Heart left ventricle (tissue), 16 donors: ENCODE results near the gene PTS. TPM values are rescaled to one million over a fixed set of nuclear protein-coding genes. Genes with fewer than 3 reads are reported as not detected.

Source experiments
- ATAC-seq, 4 donors: fragments of 200-7000 bp; cut with Tn5 transposase; one replicate each; pipeline ENCODE4 v1.9.1; 2020 to 2022; ENCODE audit warnings: moderate library complexity in 4 of 4, mild to moderate bottlenecking in 3 of 4, moderate number of reproducible peaks in 1 of 4
- DNase-seq, 5 donors: peaks; one replicate each; pipeline ENCODE4 v3.0.0-alpha.2; 2020
- H3K27ac ChIP-seq, 12 donors: fragments of 200-600 bp; sonication (generic) in 4 of 12; one replicate each; pipeline versions ENCODE4 v1.5.0 to v1.8.0; 2016 to 2022; ENCODE audit warnings: mild to moderate bottlenecking in 2 of 12
- H3K27me3 ChIP-seq, 9 donors: fragments of 200-600 bp; sonication (generic) in 2 of 9; one replicate each; pipeline versions ENCODE4 v1.5.1 to v1.8.0; 2016 to 2022; ENCODE audit warnings: mild to moderate bottlenecking in 3 of 9
- H3K36me3 ChIP-seq, 9 donors: fragments of 200-600 bp; sonication (generic) in 2 of 9; one replicate each; pipeline versions ENCODE4 v1.5.0 to v1.8.0; 2018 to 2022; ENCODE audit warnings: mild to moderate bottlenecking in 2 of 9
- H3K4me1 ChIP-seq, 12 donors: fragments of 200-600 bp; sonication (generic) in 4 of 12; one replicate each; pipeline versions ENCODE4 v1.5.0 to v1.8.0; 2016 to 2022; ENCODE audit warnings: mild to moderate bottlenecking in 3 of 12
- H3K4me3 ChIP-seq, 12 donors: fragments of 200-600 bp; sonication (generic) in 4 of 12; one replicate each; pipeline versions ENCODE4 v1.5.0 to v1.8.0; 2017 to 2022; ENCODE audit warnings: mild to moderate bottlenecking in 9 of 12, moderate library complexity in 4 of 12
- H3K9me3 ChIP-seq, 12 donors: fragments of 200-600 bp; sonication (generic) in 4 of 12; one replicate each; pipeline versions ENCODE4 v1.5.0 to v1.8.0; 2016 to 2022; ENCODE audit warnings: mild to moderate bottlenecking in 1 of 12
- POLR2A ChIP-seq, 2 donors: fragments of 450-650 bp; IDR thresholded peaks; one replicate each; pipeline ENCODE4 v1.6.1; 2017; ENCODE audit warnings: antibody characterized with exemption in 2 of 2, mild to moderate bottlenecking in 2 of 2, moderate library complexity in 2 of 2
- WGBS, 4 donors: extraction: QIAGEN DNeasy Blood & Tissue Kit in 2 of 4; methylation state at CpG; one replicate each; pipeline versions ENCODE4 v1.1.5 to v1.1.7; 2013 to 2018; 5-methylcytosine and 5-hydroxymethylcytosine counted together
- intact Hi-C, 10 donors: fragments of 100-400 bp; cut with DNase I; formaldehyde crosslinking; loops; one replicate each; pipeline versions ENCODE4 v1.11.1 to v1.14.2; 2022
- polyA plus RNA-seq, 2 donors: library from polyadenylated mRNA; stranded (reverse); fragments of 200-250 nt; gene quantifications; one replicate each; pipeline ENCODE4 v1.2.3, GENCODE V29; 2013
- total RNA-seq, 9 donors: library from RNA; depleted of rRNA in 2 of 9; stranded (reverse); fragments of >200 nt in 2 of 9; fragmentation: NEBNext Ultra II Directional in 3 of 9; extraction: Animal tissue kit (Norgen Biotek cat#: 25700) in 3 of 9; gene quantifications; one replicate each; pipeline versions ENCODE4 v1.1.0 to v1.2.4, GENCODE V29; 2016 to 2023
- TF ChIP-seq, protein P1 (sequence below), 12 donors: fragments of 200-600 bp; sonication (generic) in 4 of 12; IDR thresholded peaks; one replicate each; pipeline versions ENCODE4 v1.5.0 to v1.8.0; 2018 to 2022; ENCODE audit warnings: antibody characterized with exemption in 12 of 12, mild to moderate bottlenecking in 5 of 12
- donor health status: ischemic (EF 13 %, LVEDD 7.1; RV severe dilation, severe dysfunction).
- donor health status: healthy with polysubstance abuse.
- donor health status: DM: no; HTN: yes; CAD: no.
- donor health status: DM: no; HTN: no; CAD: no.
- donor health status: ischemic (EF 25% LVEDD 6.9; RV normal size, moderate dysfunction).
- donor health status: ischemic (EF 25% LVEDD 5.7; RV mildly dilated, moderate dysfunction).
- donor health status: healthy.
- donor health status: DM: yes; HTN: yes; CAD: no.
- donor health status: ischemic (EF 35%, LVEDD 5.7; RV mildly dilated, moderate dysfunction).
- donor health status: nonischemic (EF 11% LVEDD 7.7; RV severe dilation, severe dysfunction).
- donor health status: DM: yes; HTN: yes; CAD: no.
- donor health status: PGD.
- donor health status: ischemic (EF 29% LVEDD 5.4; RV normal size, mild dysfunction).
- donor health status: nonischemic (EF 23%, LVEDD 6.1; RV moderate dilation, normal function).

Gene PTS
- total and polyA plus RNA-seq, 11 donors = 21.6 to 77.7 (median 30.7) TPM

GRCh38 chr11:112249871-112250610 is 23.8 kb downstream of the PTS start:
- no peaks in the 10 kb centered on the region for H3K4me1 ChIP-seq
- H3K27me3 ChIP-seq = no peaks in the 10 kb centered on the region
- DNase-seq (no peak), ATAC-seq (no peak)
- H3K36me3 ChIP-seq = no peaks in the 10 kb centered on the region
- H3K27ac ChIP-seq = no peak overlapping the region
- H3K4me3 ChIP-seq = no peak overlapping the region
- intact Hi-C loops = no loop called here
- H3K9me3 ChIP-seq = no peaks in the 10 kb centered on the region
- TF ChIP-seq POLR2A (IDR thresholded peaks at IDR 0.05) = no peak
- TF ChIP-seq, protein P1, sequence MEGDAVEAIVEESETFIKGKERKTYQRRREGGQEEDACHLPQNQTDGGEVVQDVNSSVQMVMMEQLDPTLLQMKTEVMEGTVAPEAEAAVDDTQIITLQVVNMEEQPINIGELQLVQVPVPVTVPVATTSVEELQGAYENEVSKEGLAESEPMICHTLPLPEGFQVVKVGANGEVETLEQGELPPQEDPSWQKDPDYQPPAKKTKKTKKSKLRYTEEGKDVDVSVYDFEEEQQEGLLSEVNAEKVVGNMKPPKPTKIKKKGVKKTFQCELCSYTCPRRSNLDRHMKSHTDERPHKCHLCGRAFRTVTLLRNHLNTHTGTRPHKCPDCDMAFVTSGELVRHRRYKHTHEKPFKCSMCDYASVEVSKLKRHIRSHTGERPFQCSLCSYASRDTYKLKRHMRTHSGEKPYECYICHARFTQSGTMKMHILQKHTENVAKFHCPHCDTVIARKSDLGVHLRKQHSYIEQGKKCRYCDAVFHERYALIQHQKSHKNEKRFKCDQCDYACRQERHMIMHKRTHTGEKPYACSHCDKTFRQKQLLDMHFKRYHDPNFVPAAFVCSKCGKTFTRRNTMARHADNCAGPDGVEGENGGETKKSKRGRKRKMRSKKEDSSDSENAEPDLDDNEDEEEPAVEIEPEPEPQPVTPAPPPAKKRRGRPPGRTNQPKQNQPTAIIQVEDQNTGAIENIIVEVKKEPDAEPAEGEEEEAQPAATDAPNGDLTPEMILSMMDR (IDR thresholded peaks at IDR 0.05) = no peak
- WGBS, 4 donors = 74 to 89% (median 80%) methylated on average over 8 of the region's 8 CpGs

DNA sequence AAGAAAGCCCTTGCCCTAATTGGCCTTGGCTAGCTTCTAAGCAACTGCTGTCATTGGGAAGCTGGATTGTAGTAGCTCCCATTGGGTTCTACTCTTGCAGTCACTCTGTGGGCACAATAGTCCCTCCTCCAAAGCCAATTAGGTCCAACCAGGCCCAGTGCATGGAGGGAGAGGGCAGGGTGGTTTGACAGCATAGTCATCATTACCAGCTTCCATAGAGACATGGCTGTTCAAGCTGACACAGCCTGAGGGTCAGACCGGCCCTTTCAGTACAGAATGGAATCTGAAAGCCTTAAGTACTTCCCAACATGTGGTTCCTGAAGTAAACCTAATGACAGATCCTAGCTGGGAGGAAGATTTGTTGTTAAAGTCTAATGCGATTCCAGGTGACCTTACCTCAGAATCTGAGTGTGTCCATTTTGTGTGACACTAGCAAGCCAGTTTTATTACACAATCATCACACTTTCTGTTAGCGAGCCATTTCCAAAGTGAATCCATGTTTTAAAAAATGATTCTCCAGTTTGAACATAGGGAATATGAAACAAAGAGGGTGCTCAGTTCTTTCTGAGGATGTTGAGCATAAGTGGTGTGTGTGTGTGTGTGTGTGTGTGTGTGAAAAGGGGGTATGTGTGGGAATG is 27.5 kb downstream of the PTS start:
- 93 to 96% (median 95%) methylated on average over 3 of the region's 3 CpGs for WGBS, 4 donors

DNA sequence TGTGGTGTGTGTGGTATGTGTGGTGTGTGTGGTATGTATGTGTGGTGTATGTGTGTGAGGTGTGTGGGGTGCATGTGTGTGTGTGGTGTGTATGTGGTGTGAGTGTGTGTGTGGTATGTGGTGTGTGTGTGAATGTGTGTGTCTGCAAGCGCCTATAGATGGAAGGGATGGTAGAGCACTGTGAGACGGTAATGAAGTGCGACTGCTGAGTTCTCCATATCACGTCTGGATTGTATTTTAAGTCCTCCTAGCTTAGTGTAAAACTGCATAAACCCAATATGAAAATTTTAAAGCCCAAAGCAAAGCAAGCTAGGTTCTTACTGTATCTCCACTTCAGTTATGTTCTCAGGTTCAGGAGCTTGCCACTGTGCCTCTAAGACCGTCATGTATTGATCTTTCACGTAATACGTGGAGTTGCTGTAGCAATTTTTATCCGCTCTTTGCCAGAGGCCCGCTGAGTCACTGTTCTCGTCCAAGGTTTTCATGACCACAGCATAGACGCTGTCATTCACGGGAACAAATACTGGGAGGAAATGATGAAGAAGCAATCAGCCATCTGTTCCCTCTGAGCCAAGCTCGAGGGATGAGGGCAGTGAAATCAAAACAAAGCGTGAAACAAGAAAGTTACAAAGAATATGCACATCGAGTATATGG is 29.0 kb downstream of the PTS start:
- 59 to 61% (median 59%) methylated on average over 15 of the region's 15 CpGs for WGBS, 4 donors
- peak in 1 of 4 donors; percentile 51 for ATAC-seq
- Histone ChIP-seq H3K4me3 (no peak overlapping the region), H3K36me3 (no peaks in the 10 kb centered on the region), H3K4me1 (peaks cover 0 to 3% (median 0%) of the 10 kb centered on the region in 12 donors), H3K27ac (peak overlapping the region in 1 of 12 donors; percentile 18), H3K27me3 (no peaks in the 10 kb centered on the region), H3K9me3 (no peaks in the 10 kb centered on the region)
- DNase-seq = peak in 1 of 5 donors; percentile 34
- intact Hi-C loops = no loop called here
- TF ChIP-seq, protein P1 (IDR thresholded peaks at IDR 0.05) = no peak
- TF ChIP-seq POLR2A (IDR thresholded peaks at IDR 0.05) = no peak

More for the DNA sequence above, 27.5 kb downstream of the PTS start:
- Histone ChIP-seq H3K4me1 (peaks cover 0 to 3% (median 0%) of the 10 kb centered on the region in 12 donors), H3K9me3 (no peaks in the 10 kb centered on the region), H3K36me3 (no peaks in the 10 kb centered on the region), H3K4me3 (no peak overlapping the region), H3K27ac (no peak overlapping the region), H3K27me3 (no peaks in the 10 kb centered on the region)
- ATAC-seq = no peak
- intact Hi-C loops = no loop called here
- no peak for DNase-seq
- no peak for TF ChIP-seq POLR2A (IDR thresholded peaks at IDR 0.05)
- TF ChIP-seq, protein P1 (IDR thresholded peaks at IDR 0.05) = no peak

- Histone ChIP-seq H3K36me3 (no peaks in the 10 kb centered on the region), H3K9me3 (no peaks in the 10 kb centered on the region), H3K4me3 (no peak within 1 kb of the TSS), H3K27me3 (no peaks in the 10 kb centered on the region), H3K27ac (no peak within 1 kb of the TSS), H3K4me1 (peaks cover 0 to 9% (median 0%) of the 10 kb centered on the region in 12 donors)
- ATAC-seq = no peak
- WGBS, 4 donors = 95 to 99% (median 97%) methylated on average over 2 of the region's 2 CpGs
- intact Hi-C loops = no loop called here
- no peak for DNase-seq
- TF ChIP-seq, protein P1 (IDR thresholded peaks at IDR 0.05) = no peak
- TF ChIP-seq POLR2A (IDR thresholded peaks at IDR 0.05) = no peak
These were observed 34.3 kb downstream of the PTS start, which contains the start of gene PLET1 for GRCh38 chr11:112260490-112260889. Gene PLET1 (minus strand): TSS chr11:112260860. CDS start chr11:112260589, 271 bp downstream.
